Liver (tissue), 9 donors: ENCODE data around the gene LAGE3. TPM values are rescaled to one million over a fixed set of nuclear protein-coding genes. Genes with fewer than 3 reads are reported as not detected.
A peak's percentile ranks its signal among the peaks of the same experiment; 100 is the strongest.

ENCODE experiments used
- DNase-seq: peaks from one replicate; pipeline ENCODE4 v3.0.0-alpha.2; 2017; ENCODE audit warnings: low spot score
- H3K27ac ChIP-seq, 2 donors: one replicate each; pipeline ENCODE4 v1.7.0; 2013; ENCODE audit warnings: inconsistent platforms in 2 of 2, low read length in 2 of 2, control low read depth in 1 of 2, low read depth in 1 of 2, mild to moderate bottlenecking in 1 of 2
- H3K27me3 ChIP-seq, 4 donors: one replicate each; pipeline versions ENCODE4 v1.6.1 to v1.7.0; 2013; ENCODE audit warnings: low read length in 3 of 4, inconsistent platforms in 1 of 4, mild to moderate bottlenecking in 1 of 4, moderate library complexity in 1 of 4; ENCODE audit not compliant: control insufficient read depth in 4 of 4, insufficient read depth in 4 of 4
- H3K36me3 ChIP-seq, 4 donors: one replicate each; pipeline versions ENCODE4 v1.6.1 to v1.7.0; 2013; ENCODE audit warnings: low read length in 3 of 4, mild to moderate bottlenecking in 3 of 4, low read depth in 1 of 4, moderate library complexity in 1 of 4; ENCODE audit not compliant: control insufficient read depth in 4 of 4, insufficient read depth in 3 of 4
- H3K4me1 ChIP-seq, 4 donors: one replicate each; pipeline versions ENCODE4 v1.6.1 to v1.7.0; 2013; ENCODE audit warnings: low read length in 3 of 4, mild to moderate bottlenecking in 3 of 4, moderate library complexity in 1 of 4; ENCODE audit not compliant: control insufficient read depth in 4 of 4, insufficient read depth in 4 of 4
- H3K4me3 ChIP-seq, 3 donors: one replicate each; pipeline versions ENCODE4 v1.6.1 to v1.7.0; 2013; ENCODE audit warnings: low read length in 3 of 3, control low read depth in 1 of 3, low read depth in 1 of 3, mild to moderate bottlenecking in 1 of 3
- H3K9ac ChIP-seq, 2 donors: one replicate each; pipeline ENCODE4 v1.7.0; 2013; ENCODE audit warnings: low read length in 2 of 2, mild to moderate bottlenecking in 2 of 2, moderate library complexity in 2 of 2, control low read depth in 1 of 2, low read depth in 1 of 2
- H3K9me3 ChIP-seq, 4 donors: one replicate each; pipeline versions ENCODE4 v1.6.1 to v1.7.0; 2013; ENCODE audit warnings: low read length in 3 of 4; ENCODE audit not compliant: control insufficient read depth in 4 of 4
- EGR1 ChIP-seq, 2 donors: IDR thresholded peaks; 2 replicates each; pipeline ENCODE4 v1.6.1; 2016 to 2018; ENCODE audit warnings: antibody characterized with exemption in 2 of 2, low read depth in 2 of 2
- FOXA1 ChIP-seq: IDR thresholded peaks from 2 replicates; pipeline ENCODE4 v1.6.1; 2016; ENCODE audit warnings: antibody characterized with exemption
- FOXA2 ChIP-seq: IDR thresholded peaks from 2 replicates; pipeline ENCODE4 v1.6.1; 2016; ENCODE audit warnings: antibody characterized with exemption
- GABPA ChIP-seq, 2 donors: IDR thresholded peaks in 1 of 2; conservative IDR thresholded peaks in 1 of 2; 2 replicates each; pipeline ENCODE4 v1.6.1; 2016; ENCODE audit warnings: antibody characterized with exemption in 2 of 2, mild to moderate bottlenecking in 1 of 2, moderate library complexity in 1 of 2
- HNF4A ChIP-seq, 2 donors: conservative IDR thresholded peaks; 2 replicates each; pipeline ENCODE4 v1.6.1; 2016; ENCODE audit warnings: antibody characterized with exemption in 2 of 2, mild to moderate bottlenecking in 2 of 2
- HNF4G ChIP-seq: IDR thresholded peaks from 2 replicates; pipeline ENCODE4 v1.6.1; 2016; ENCODE audit warnings: antibody characterized with exemption
- NR2F2 ChIP-seq: IDR thresholded peaks from 2 replicates; pipeline ENCODE4 v1.6.1; 2016; ENCODE audit warnings: antibody characterized with exemption
- RAD21 ChIP-seq, 2 donors: IDR thresholded peaks; 2 replicates each; pipeline ENCODE4 v1.6.1; 2016; ENCODE audit warnings: antibody characterized with exemption in 2 of 2, mild to moderate bottlenecking in 2 of 2
- RXRA ChIP-seq, 2 donors: IDR thresholded peaks; 2 replicates each; pipeline ENCODE4 v1.6.1; 2017 to 2018; ENCODE audit warnings: antibody characterized with exemption in 2 of 2, mild to moderate bottlenecking in 1 of 2
- SP1 ChIP-seq: IDR thresholded peaks from 2 replicates; pipeline ENCODE4 v1.6.1; 2018; ENCODE audit warnings: antibody characterized with exemption, mild to moderate bottlenecking
- TAF1 ChIP-seq: conservative IDR thresholded peaks from 2 replicates; pipeline ENCODE4 v1.6.1; 2016; ENCODE audit warnings: antibody characterized with exemption, mild to moderate bottlenecking
- WGBS: extraction: QIAGEN DNeasy Blood & Tissue Kit; methylation state at CpG from one replicate; pipeline ENCODE4 v1.1.7; 2013; 5-methylcytosine and 5-hydroxymethylcytosine counted together
- polyA plus RNA-seq, 2 donors: library from polyadenylated mRNA; stranded (reverse) in 1 of 2; unstranded in 1 of 2; fragments of 200-250 nt in 1 of 2; fragments of >200 nt in 1 of 2; fragmentation: Nextera tagmentation in 1 of 2; extraction: Ambion mirVana in 1 of 2; gene quantifications; one replicate each; pipeline versions ENCODE4 v1.2.1 to v1.2.3, GENCODE V29; 2013 to 2015
- total RNA-seq, 2 donors: library from RNA; depleted of rRNA; stranded (reverse); fragments of >200 nt; gene quantifications; one replicate each; pipeline ENCODE4 v1.2.3, GENCODE V29; 2014
- TF ChIP-seq, protein P1 (sequence below): IDR thresholded peaks from 2 replicates; pipeline ENCODE4 v1.6.1; 2016; ENCODE audit warnings: antibody characterized with exemption
- TF ChIP-seq, protein P2 (sequence below): IDR thresholded peaks from 2 replicates; pipeline ENCODE4 v1.6.1; 2016; ENCODE audit warnings: antibody characterized with exemption
- TF ChIP-seq, protein P3 (sequence below): IDR thresholded peaks from 2 replicates; pipeline ENCODE4 v1.6.1; 2016; ENCODE audit warnings: antibody characterized with exemption, mild to moderate bottlenecking
- TF ChIP-seq, protein P4 (sequence below): IDR thresholded peaks from 2 replicates; pipeline ENCODE4 v1.6.1; 2016; ENCODE audit warnings: antibody characterized with exemption
- TF ChIP-seq, protein P5 (sequence below): fragments of 150-350 bp; IDR thresholded peaks from 2 replicates; pipeline ENCODE4 v1.5.1; 2017; ENCODE audit warnings: improper control_type of control experiment, low read depth, low read length; ENCODE audit not compliant: missing input control
- donor health status: healthy.
- donor health status: healthy.
- donor health status: healthy.
- donor health status: healthy.
- donor health status: healthy.

Gene LAGE3
- total and polyA plus RNA-seq, 4 donors = 8.5 to 18.1 (median 12.7) TPM

DNA sequence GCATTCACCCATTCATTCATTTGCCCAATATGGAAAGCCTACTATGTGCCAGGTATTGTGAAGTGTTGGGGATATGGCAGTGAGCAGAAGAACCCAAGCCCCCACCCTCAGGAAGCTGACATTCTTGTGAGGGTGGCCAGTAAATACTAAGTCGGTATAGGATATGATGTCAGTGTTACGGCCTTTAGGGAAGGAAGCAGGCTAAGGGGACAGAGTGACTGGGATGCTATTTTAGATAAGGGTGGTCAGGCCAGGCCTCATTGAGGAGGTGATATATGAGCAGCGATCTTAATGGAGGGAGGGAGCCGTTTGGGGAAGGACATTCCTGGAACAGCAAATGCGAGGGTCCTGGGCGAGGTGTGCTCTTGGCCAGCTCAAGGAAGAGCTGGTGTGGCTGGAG, 48.6 kb downstream of the LAGE3 start:
- Histone ChIP-seq H3K4me3 (no peak overlapping the region), H3K9me3 (no peaks in the 10 kb centered on the region), H3K4me1 (peaks cover 4 to 18% (median 5%) of the 10 kb centered on the region in 4 donors), H3K36me3 (peaks cover 3 to 10% (median 5%) of the 10 kb centered on the region in 4 donors), H3K27me3 (no peaks in the 10 kb centered on the region), H3K9ac (no peak overlapping the region), H3K27ac (peak overlapping the region in 1 of 2 donors; percentile 18)
- whole genome bisulfite sequencing = 72% methylated on average over 6 of the region's 6 CpGs
- DNase-seq = no peak
- TF ChIP-seq TAF1 = no peak
- TF ChIP-seq RAD21 (IDR thresholded peaks at IDR 0.05) = no peak
- TF ChIP-seq, protein P1, sequence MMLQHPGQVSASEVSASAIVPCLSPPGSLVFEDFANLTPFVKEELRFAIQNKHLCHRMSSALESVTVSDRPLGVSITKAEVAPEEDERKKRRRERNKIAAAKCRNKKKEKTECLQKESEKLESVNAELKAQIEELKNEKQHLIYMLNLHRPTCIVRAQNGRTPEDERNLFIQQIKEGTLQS = no peak
- no peak for TF ChIP-seq NR2F2
- no peak for TF ChIP-seq EGR1 (IDR thresholded peaks at IDR 0.05; ENCODE audit: low read depth in 2 of 2)
- TF ChIP-seq, protein P2, sequence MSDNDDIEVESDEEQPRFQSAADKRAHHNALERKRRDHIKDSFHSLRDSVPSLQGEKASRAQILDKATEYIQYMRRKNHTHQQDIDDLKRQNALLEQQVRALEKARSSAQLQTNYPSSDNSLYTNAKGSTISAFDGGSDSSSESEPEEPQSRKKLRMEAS = no peak
- no peak for TF ChIP-seq HNF4G
- TF ChIP-seq, protein P3, sequence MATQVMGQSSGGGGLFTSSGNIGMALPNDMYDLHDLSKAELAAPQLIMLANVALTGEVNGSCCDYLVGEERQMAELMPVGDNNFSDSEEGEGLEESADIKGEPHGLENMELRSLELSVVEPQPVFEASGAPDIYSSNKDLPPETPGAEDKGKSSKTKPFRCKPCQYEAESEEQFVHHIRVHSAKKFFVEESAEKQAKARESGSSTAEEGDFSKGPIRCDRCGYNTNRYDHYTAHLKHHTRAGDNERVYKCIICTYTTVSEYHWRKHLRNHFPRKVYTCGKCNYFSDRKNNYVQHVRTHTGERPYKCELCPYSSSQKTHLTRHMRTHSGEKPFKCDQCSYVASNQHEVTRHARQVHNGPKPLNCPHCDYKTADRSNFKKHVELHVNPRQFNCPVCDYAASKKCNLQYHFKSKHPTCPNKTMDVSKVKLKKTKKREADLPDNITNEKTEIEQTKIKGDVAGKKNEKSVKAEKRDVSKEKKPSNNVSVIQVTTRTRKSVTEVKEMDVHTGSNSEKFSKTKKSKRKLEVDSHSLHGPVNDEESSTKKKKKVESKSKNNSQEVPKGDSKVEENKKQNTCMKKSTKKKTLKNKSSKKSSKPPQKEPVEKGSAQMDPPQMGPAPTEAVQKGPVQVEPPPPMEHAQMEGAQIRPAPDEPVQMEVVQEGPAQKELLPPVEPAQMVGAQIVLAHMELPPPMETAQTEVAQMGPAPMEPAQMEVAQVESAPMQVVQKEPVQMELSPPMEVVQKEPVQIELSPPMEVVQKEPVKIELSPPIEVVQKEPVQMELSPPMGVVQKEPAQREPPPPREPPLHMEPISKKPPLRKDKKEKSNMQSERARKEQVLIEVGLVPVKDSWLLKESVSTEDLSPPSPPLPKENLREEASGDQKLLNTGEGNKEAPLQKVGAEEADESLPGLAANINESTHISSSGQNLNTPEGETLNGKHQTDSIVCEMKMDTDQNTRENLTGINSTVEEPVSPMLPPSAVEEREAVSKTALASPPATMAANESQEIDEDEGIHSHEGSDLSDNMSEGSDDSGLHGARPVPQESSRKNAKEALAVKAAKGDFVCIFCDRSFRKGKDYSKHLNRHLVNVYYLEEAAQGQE = no peak
- no peak for TF ChIP-seq FOXA1
- no peak for TF ChIP-seq RXRA (IDR thresholded peaks at IDR 0.05)
- TF ChIP-seq GABPA (IDR thresholded peaks at IDR 0.05 in 1 of 2, conservative IDR thresholded peaks at IDR 0.05 in 1 of 2) = no peak

DNA sequence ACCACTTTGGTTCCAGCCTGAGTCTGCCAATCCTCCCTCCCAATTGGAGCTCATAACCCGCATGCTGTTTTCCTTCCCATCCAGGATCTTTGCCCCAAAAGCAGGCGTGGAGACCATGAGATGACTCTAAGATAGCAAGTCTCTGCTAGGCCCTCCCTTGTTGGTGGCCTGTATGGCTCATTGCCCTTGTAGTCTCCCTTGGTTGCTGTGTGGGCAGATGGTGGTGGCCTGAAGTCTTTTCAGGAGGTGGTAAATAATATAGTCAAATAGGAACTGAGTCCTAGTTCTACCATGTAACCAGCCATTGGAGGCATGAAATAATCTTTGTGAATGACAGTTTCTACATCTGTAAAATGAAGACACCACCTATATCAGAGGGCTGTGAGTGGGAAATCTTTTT, 49.4 kb downstream of the LAGE3 start:
- DNase-seq = no peak
- no peaks in the 10 kb centered on the region for H3K9me3 ChIP-seq
- no peak overlapping the region for H3K4me3 ChIP-seq
- H3K36me3 ChIP-seq = peaks cover 3 to 8% (median 5%) of the 10 kb centered on the region in 4 donors
- H3K27me3 ChIP-seq = no peaks in the 10 kb centered on the region
- TF ChIP-seq, protein P3 = no peak
- TF ChIP-seq FOXA1 = no peak
- no peak for TF ChIP-seq FOXA2
- no peak for TF ChIP-seq NR2F2
- TF ChIP-seq TAF1 = no peak
- no peak for TF ChIP-seq GABPA (IDR thresholded peaks at IDR 0.05 in 1 of 2, conservative IDR thresholded peaks at IDR 0.05 in 1 of 2)
- TF ChIP-seq, protein P4, sequence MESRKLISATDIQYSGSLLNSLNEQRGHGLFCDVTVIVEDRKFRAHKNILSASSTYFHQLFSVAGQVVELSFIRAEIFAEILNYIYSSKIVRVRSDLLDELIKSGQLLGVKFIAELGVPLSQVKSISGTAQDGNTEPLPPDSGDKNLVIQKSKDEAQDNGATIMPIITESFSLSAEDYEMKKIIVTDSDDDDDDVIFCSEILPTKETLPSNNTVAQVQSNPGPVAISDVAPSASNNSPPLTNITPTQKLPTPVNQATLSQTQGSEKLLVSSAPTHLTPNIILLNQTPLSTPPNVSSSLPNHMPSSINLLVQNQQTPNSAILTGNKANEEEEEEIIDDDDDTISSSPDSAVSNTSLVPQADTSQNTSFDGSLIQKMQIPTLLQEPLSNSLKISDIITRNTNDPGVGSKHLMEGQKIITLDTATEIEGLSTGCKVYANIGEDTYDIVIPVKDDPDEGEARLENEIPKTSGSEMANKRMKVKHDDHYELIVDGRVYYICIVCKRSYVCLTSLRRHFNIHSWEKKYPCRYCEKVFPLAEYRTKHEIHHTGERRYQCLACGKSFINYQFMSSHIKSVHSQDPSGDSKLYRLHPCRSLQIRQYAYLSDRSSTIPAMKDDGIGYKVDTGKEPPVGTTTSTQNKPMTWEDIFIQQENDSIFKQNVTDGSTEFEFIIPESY = no peak
- TF ChIP-seq HNF4A (conservative IDR thresholded peaks at IDR 0.05) = no peak
- no peak for TF ChIP-seq EGR1 (IDR thresholded peaks at IDR 0.05; ENCODE audit: low read depth in 2 of 2)
- TF ChIP-seq, protein P1 = no peak
- no peak for TF ChIP-seq RXRA (IDR thresholded peaks at IDR 0.05)
- TF ChIP-seq, protein P5, sequence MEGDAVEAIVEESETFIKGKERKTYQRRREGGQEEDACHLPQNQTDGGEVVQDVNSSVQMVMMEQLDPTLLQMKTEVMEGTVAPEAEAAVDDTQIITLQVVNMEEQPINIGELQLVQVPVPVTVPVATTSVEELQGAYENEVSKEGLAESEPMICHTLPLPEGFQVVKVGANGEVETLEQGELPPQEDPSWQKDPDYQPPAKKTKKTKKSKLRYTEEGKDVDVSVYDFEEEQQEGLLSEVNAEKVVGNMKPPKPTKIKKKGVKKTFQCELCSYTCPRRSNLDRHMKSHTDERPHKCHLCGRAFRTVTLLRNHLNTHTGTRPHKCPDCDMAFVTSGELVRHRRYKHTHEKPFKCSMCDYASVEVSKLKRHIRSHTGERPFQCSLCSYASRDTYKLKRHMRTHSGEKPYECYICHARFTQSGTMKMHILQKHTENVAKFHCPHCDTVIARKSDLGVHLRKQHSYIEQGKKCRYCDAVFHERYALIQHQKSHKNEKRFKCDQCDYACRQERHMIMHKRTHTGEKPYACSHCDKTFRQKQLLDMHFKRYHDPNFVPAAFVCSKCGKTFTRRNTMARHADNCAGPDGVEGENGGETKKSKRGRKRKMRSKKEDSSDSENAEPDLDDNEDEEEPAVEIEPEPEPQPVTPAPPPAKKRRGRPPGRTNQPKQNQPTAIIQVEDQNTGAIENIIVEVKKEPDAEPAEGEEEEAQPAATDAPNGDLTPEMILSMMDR = no peak
- TF ChIP-seq SP1 = no peak
- WGBS = 91% methylated on average over 2 of the region's 2 CpGs
- H3K4me1 ChIP-seq = peaks cover 4 to 18% (median 5%) of the 10 kb centered on the region in 4 donors
- no peak overlapping the region for H3K27ac ChIP-seq
- no peak overlapping the region for H3K9ac ChIP-seq
